BJ (cell line): ENCODE data around the gene GBA2. TPM values are rescaled to one million over a fixed set of nuclear protein-coding genes. Genes with fewer than 3 reads are reported as not detected.

Source experiments
- CTCF ChIA-PET: fragments of 350-600 bp; formaldehyde crosslinking; extraction: SDS; loops from one replicate; lab custom pipeline; 2021; ENCODE audit warnings: antibody characterized with exemption, inconsistent platforms; lab: Yijun Ruan, JAX
- POLR2A ChIA-PET: fragments of 300-600 bp; sonication (Branson Sonifier 250); formaldehyde crosslinking; extraction: SDS; loops from one replicate; lab custom pipeline; 2021; ENCODE audit warnings: antibody characterized with exemption; lab: Charles Lee
- DNase-seq: peaks from one replicate; pipeline ENCODE4 v3.0.0-alpha.2; 2011; ENCODE audit warnings: low read depth
- H3K27me3 ChIP-seq: 2 replicates; pipeline ENCODE4 v1.6.0; 2011; ENCODE audit warnings: low read length; ENCODE audit not compliant: control insufficient read depth, insufficient read depth
- H3K36me3 ChIP-seq: 2 replicates; pipeline ENCODE4 v1.5.1; 2011; ENCODE audit warnings: low read length; ENCODE audit not compliant: control insufficient read depth, insufficient read depth
- H3K4me3 ChIP-seq: 2 replicates; pipeline ENCODE4 v1.5.1; 2011; ENCODE audit warnings: low read depth, mild to moderate bottlenecking, control low read depth, low read length
- CTCF ChIP-seq: IDR thresholded peaks from 2 replicates; pipeline ENCODE4 v1.5.1; 2011; ENCODE audit warnings: low read depth, mild to moderate bottlenecking, control low read depth, inconsistent platforms, low read length, moderate library complexity; ENCODE audit not compliant: insufficient read depth
- polyA plus RNA-seq: library from polyadenylated mRNA; depleted of rRNA; stranded (reverse); fragments of >200 nt; gene quantifications from 2 replicates; pipeline ENCODE4 v1.2.3, GENCODE V29; 2011

GBA2 gene
- polyA plus RNA-seq, 1 experiment: 44.1 TPM

GRCh38 chr9:35769763-35770162 lies 20.7 kb upstream of the GBA2 start:
- TF ChIP-seq CTCF: no peak
- no peaks in the 10 kb centered on the region for H3K36me3 ChIP-seq
- no peak overlapping the region for H3K4me3 ChIP-seq
- DNase-seq: no peak
- ChIA-PET POLR2A (no interaction called here), CTCF (interaction anchor here (1.3 to 14.0 kb wide), 2 partner anchors 10 to 19 kb away, joined by 5 to 89 read pairs; no protein-coding TSS in a partner anchor)
- H3K27me3 ChIP-seq: peaks cover 16% of the 10 kb centered on the region

GRCh38 chr9:35767458-35767857 lies 18.4 kb upstream of the GBA2 start:
- H3K27me3 ChIP-seq: peaks cover 16% of the 10 kb centered on the region
- CTCF ChIA-PET: interaction anchor here (0.6 to 14.0 kb wide), 2 partner anchors 21 to 138 kb away, joined by 4 to 89 read pairs; partner anchors contain the start of gene HRCT1
- no peak for DNase-seq
- TF ChIP-seq CTCF: no peak
- no peaks in the 10 kb centered on the region for H3K36me3 ChIP-seq
- POLR2A ChIA-PET: no interaction called here
- H3K4me3 ChIP-seq: no peak overlapping the region

GRCh38 chr9:35766997-35767396 lies 18.0 kb upstream of the GBA2 start:
- no peak for DNase-seq
- ChIA-PET POLR2A (no interaction called here), CTCF (interaction anchor here (1.0 to 14.0 kb wide), 2 partner anchors 19 to 22 kb away, joined by 3 to 89 read pairs; no protein-coding TSS in a partner anchor)
- TF ChIP-seq CTCF: no peak
- Histone ChIP-seq H3K36me3 (no peaks in the 10 kb centered on the region), H3K4me3 (no peak overlapping the region), H3K27me3 (peaks cover 16% of the 10 kb centered on the region)

- CTCF ChIA-PET: interaction anchor here (1.1 to 1.6 kb wide), 3 partner anchors 9 to 12 kb away, joined by 3 read pairs; no protein-coding TSS in a partner anchor
- H3K36me3 ChIP-seq: no peaks in the 10 kb centered on the region
- POLR2A ChIA-PET: no interaction called here
- no peaks in the 10 kb centered on the region for H3K27me3 ChIP-seq
- no peak for TF ChIP-seq CTCF
- H3K4me3 ChIP-seq: no peak overlapping the region
- no peak for DNase-seq
These were observed 14.8 kb upstream of the GBA2 start for GRCh38 chr9:35763803-35764202.

- Histone ChIP-seq H3K4me3 (no peak overlapping the region), H3K36me3 (no peaks in the 10 kb centered on the region), H3K27me3 (no peaks in the 10 kb centered on the region)
- CTCF ChIA-PET: interaction anchor here (0.6 to 0.8 kb wide), 5 partner anchors 23 to 139 kb away, joined by 3 to 4 read pairs (median 4); no protein-coding TSS in a partner anchor
- POLR2A ChIA-PET: no interaction called here
- no peak for DNase-seq
- no peak for TF ChIP-seq CTCF
These were observed 14.2 kb upstream of the GBA2 start for GRCh38 chr9:35763181-35763580.
